GM04503 (cell line): ENCODE data around the gene SACM1L.
"Not testable (repeated sequence)": the region's sequence is repeated elsewhere in the genome, so short reads cannot be mapped to it uniquely, and the experiment has no call there.

Experiments used
- DNase-seq: peaks from one replicate; pipeline ENCODE4 v3.0.0-alpha.2; 2012; ENCODE audit warnings: low read depth

Gene SACM1L

GRCh38 chr3:45691842-45692241 lies 2.6 kb downstream of the SACM1L start:
- no peak for DNase-seq

GRCh38 chr3:45692866-45693265 lies 3.7 kb downstream of the SACM1L start:
- no peak for DNase-seq

- DNase-seq = no peak
These were observed 4.8 kb downstream of the SACM1L start for GRCh38 chr3:45693941-45694521.

- DNase-seq = not testable (repeated sequence)
These were observed 6.0 kb downstream of the SACM1L start for GRCh38 chr3:45695166-45695565.

GRCh38 chr3:45700570-45701073 lies 11.4 kb downstream of the SACM1L start:
- DNase-seq = no peak

GRCh38 chr3:45701172-45701867 lies 12.1 kb downstream of the SACM1L start:
- no peak for DNase-seq

GRCh38 chr3:45704301-45704943 lies 15.2 kb downstream of the SACM1L start:
- no peak for DNase-seq

GRCh38 chr3:45705839-45706808 lies 16.9 kb downstream of the SACM1L start:
- DNase-seq = no peak

- no peak for DNase-seq
These were observed 22.7 kb downstream of the SACM1L start for GRCh38 chr3:45711931-45712330.

GRCh38 chr3:45712434-45713110 lies 23.4 kb downstream of the SACM1L start:
- DNase-seq = no peak

GRCh38 chr3:45715945-45716344 lies 26.7 kb downstream of the SACM1L start:
- DNase-seq = no peak

GRCh38 chr3:45716790-45717336 lies 27.7 kb downstream of the SACM1L start:
- DNase-seq = no peak

GRCh38 chr3:45719655-45720487 lies 30.7 kb downstream of the SACM1L start:
- DNase-seq = no peak

GRCh38 chr3:45724911-45725310 lies 35.7 kb downstream of the SACM1L start:
- no peak for DNase-seq

GRCh38 chr3:45729614-45730013 lies 40.4 kb downstream of the SACM1L start:
- DNase-seq = no peak

- no peak for DNase-seq
These were observed 41.4 kb downstream of the SACM1L start for GRCh38 chr3:45730409-45731154.

GRCh38 chr3:45736707-45737106 lies 47.5 kb downstream of the SACM1L start:
- no peak for DNase-seq

GRCh38 chr3:45737234-45737633 lies 48.0 kb downstream of the SACM1L start:
- no peak for DNase-seq

GRCh38 chr3:45739991-45740390 lies 50.8 kb downstream of the SACM1L start:
- DNase-seq = no peak

- DNase-seq = no peak
These were observed 52.1 kb downstream of the SACM1L start for GRCh38 chr3:45741247-45741646.
